Thoracic aorta (tissue), 2 donors: ENCODE measurements around the gene PMIS2. TPM values are rescaled to one million over a fixed set of nuclear protein-coding genes. Genes with fewer than 3 reads are reported as not detected.

ENCODE experiments used
- ATAC-seq: fragments of 150-250 bp; one replicate; pipeline ENCODE4 v1.8.0; 2017; ENCODE audit warnings: low read depth; ENCODE audit not compliant: insufficient number of reproducible peaks, low FRiP score
- DNase-seq: peaks from one replicate; pipeline ENCODE4 v3.0.0-alpha.2; 2020; ENCODE audit warnings: low spot score
- H3K27ac ChIP-seq, 2 donors: fragments of 200-600 bp; sonication (generic); 1 replicate in 1 of 2; 2 replicates in 1 of 2; pipeline ENCODE4 v1.5.1; 2016; ENCODE audit warnings: mild to moderate bottlenecking in 2 of 2, moderate library complexity in 2 of 2
- H3K27me3 ChIP-seq: fragments of 200-600 bp; sonication (generic); replicated peaks from 2 replicates; pipeline ENCODE4 v1.6.0; 2016; ENCODE audit warnings: mild to moderate bottlenecking; ENCODE audit not compliant: insufficient read depth
- H3K36me3 ChIP-seq: fragments of 200-600 bp; sonication (generic); one replicate; pipeline ENCODE4 v1.5.1; 2016
- H3K4me1 ChIP-seq, 2 donors: fragments of 200-600 bp; sonication (generic); 1 replicate in 1 of 2; 2 replicates in 1 of 2; pipeline versions ENCODE4 v1.5.1 to v1.6.0; 2016; ENCODE audit warnings: low read depth in 2 of 2, mild to moderate bottlenecking in 1 of 2; ENCODE audit not compliant: control insufficient read depth in 1 of 2
- H3K4me3 ChIP-seq: fragments of 200-600 bp; sonication (generic); 2 replicates; pipeline ENCODE4 v1.5.1; 2016; ENCODE audit warnings: mild to moderate bottlenecking
- H3K9me3 ChIP-seq: fragments of 200-600 bp; sonication (generic); 2 replicates; pipeline ENCODE4 v1.5.1; 2016
- total RNA-seq, 2 donors: library from RNA; depleted of rRNA; stranded (reverse); fragments of >200 nt; gene quantifications; one replicate each; pipeline versions ENCODE4 v1.1.0 to v1.2.3, GENCODE V29; 2016
- TF ChIP-seq, protein P1 (sequence below): fragments of 200-600 bp; sonication (generic); IDR thresholded peaks from one replicate; pipeline ENCODE4 v1.5.1; 2019; ENCODE audit warnings: antibody characterized with exemption

PMIS2 gene
- total RNA-seq, 2 donors from 2014 or later: not detected

DNA sequence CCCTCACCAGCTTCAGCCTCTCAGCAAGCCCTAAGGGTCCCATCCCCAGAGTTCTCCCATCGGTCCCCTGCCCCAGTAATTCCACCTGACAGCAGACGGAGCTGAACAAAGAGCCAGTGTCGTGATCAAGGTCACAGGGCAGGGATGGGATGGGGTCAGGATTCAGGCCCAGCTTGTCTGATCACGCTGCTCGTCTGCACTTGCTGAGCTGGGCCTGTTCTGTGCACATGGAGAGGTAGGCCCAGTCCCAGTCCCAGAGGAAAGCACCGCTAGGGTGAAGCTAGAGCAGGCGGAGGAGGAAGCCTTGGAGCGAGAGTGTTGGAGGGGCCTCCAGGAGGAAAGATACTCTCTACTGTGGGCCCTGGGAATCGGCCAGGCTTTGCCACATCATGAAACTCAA is 35.7 kb downstream of the PMIS2 start:
- Histone ChIP-seq H3K36me3 (no peaks in the 10 kb centered on the region), H3K4me1 (no peaks in the 10 kb centered on the region), H3K4me3 (no peak overlapping the region), H3K27ac (no peak overlapping the region), H3K9me3 (no peaks in the 10 kb centered on the region), H3K27me3 (no peaks in the 10 kb centered on the region)
- TF ChIP-seq, protein P1, sequence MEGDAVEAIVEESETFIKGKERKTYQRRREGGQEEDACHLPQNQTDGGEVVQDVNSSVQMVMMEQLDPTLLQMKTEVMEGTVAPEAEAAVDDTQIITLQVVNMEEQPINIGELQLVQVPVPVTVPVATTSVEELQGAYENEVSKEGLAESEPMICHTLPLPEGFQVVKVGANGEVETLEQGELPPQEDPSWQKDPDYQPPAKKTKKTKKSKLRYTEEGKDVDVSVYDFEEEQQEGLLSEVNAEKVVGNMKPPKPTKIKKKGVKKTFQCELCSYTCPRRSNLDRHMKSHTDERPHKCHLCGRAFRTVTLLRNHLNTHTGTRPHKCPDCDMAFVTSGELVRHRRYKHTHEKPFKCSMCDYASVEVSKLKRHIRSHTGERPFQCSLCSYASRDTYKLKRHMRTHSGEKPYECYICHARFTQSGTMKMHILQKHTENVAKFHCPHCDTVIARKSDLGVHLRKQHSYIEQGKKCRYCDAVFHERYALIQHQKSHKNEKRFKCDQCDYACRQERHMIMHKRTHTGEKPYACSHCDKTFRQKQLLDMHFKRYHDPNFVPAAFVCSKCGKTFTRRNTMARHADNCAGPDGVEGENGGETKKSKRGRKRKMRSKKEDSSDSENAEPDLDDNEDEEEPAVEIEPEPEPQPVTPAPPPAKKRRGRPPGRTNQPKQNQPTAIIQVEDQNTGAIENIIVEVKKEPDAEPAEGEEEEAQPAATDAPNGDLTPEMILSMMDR: no peak
- ATAC-seq (no peak), DNase-seq (no peak)

DNA sequence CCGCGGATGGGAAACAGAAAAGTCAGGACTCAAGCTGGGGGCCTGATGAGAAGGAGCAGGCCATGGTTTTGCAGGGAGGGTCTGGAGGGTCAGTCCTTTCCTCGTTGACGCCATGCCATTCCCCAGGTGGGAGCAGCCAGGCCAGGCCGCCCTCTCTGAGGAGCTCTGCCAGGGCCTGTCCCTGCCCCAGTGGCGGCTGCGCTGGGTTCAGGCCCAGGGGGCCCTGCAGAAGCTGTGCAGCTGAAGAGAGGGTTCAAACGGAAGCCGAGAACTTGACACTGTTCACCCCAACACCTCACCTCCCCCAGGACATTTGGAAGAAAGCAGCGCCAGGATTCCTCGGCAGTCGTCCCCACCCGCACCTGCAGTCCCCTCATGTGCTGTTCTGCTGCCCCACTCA is 36.8 kb downstream of the PMIS2 start:
- Histone ChIP-seq H3K27ac (no peak overlapping the region), H3K9me3 (no peaks in the 10 kb centered on the region), H3K27me3 (no peaks in the 10 kb centered on the region), H3K4me3 (no peak overlapping the region), H3K4me1 (no peaks in the 10 kb centered on the region), H3K36me3 (no peaks in the 10 kb centered on the region)
- ATAC-seq (no peak), DNase-seq (no peak)
- TF ChIP-seq, protein P1: no peak

DNA sequence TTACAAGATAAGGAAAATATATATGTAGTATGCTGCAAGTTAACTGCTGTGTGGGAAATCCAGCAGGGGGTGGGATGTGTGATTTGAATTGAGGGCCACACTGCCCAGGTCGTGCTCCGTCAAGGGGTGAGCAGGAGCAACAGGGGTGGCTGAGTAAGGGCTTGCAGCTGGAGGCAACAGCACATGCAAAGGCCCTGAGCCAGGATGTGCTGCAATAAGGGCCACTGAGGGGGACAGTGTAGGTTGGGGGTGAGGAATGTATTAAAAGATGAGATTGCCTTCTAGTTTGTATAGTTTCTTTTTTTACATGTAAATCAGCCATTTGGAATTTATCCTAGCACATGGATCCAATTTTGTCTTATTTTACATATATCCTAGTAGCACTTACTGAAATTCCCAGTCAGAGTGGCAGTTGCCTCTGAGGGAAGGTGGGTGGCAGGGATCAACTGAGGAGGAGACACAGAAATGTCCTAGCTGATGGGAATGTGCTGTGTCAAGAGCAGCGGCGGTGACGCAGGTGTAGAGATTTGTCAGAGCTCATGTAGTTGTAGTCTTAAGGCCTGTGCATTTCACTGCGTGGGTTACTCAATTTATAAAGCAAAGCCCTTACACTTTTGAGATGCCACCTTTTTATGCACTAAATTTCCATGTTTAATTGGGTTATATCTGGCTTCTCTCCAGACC is 37.5 kb downstream of the PMIS2 start:
- H3K9me3 ChIP-seq: no peaks in the 10 kb centered on the region
- TF ChIP-seq, protein P1: no peak
- DNase-seq (no peak), ATAC-seq (no peak)
- no peak overlapping the region for H3K27ac ChIP-seq
- no peak overlapping the region for H3K4me3 ChIP-seq
- no peaks in the 10 kb centered on the region for H3K36me3 ChIP-seq
- H3K4me1 ChIP-seq: peaks cover 3 to 6% of the 10 kb centered on the region in 2 donors
- no peaks in the 10 kb centered on the region for H3K27me3 ChIP-seq

DNA sequence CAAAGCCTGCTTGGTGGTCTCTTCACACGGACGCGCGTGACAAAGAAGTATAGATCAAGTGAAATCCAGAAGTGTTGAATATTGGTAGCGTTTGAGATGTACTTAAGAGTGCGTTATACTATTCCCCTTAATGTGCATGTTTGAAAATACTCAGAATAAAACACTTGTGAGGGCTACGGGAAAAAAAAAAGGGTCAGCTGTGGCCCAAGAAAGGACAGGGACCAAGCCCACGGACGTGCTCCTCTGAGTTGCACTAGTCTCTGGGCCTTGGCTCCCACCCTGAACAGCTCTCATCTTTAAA is 42.2 kb downstream of the PMIS2 start:
- TF ChIP-seq, protein P1: no peak
- Histone ChIP-seq H3K4me1 (peaks cover 11 to 17% of the 10 kb centered on the region in 2 donors), H3K36me3 (peaks cover 17% of the 10 kb centered on the region), H3K4me3 (peak overlapping the region; percentile 92), H3K9me3 (no peaks in the 10 kb centered on the region), H3K27me3 (no peaks in the 10 kb centered on the region), H3K27ac (peak overlapping the region; percentile 78 to 91)
- DNase-seq (no peak), ATAC-seq (no peak)

DNA sequence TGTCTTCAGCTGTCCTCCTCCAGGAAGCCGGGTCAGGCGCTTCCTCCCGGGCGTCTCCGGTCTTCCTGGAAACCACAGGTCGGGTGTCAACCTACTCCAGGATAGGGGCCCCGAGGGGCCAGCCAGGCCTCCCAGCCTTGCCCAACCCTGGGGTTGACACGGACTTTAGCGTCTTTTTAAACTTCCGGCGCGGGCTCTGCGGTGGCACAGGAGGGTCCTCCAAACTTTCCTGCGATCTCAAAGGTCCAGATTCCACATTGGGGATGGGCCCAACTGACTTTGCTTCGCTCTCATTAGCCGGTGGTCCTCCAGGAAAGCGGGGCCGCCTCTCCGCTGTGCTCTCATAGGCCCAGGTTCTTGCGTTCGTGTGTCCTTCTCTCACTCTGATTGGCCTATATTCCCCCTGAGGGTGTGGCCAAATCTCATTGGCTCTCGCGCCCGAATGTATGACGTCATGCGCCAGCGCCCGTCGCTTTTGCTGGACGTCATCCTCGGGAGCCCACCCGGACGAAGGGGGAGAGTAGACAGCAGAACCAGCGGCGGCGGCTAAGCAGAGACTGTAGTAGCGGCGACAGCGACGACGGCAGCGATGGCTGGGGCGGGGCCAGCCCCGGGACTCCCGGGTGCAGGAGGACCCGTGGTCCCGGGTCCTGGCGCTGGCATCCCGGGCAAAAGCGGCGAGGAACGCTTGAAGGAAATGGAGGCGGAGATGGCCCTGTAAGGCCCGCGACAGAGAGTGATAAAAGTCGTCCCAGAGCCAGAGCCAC is 42.8 kb downstream of the PMIS2 start, which contains the start of gene RBM42:
Gene RBM42, plus strand, starts transcription at position 472 of the 767 bp plus-strand sequence. Its CDS starts 118 bp downstream, at position 590.
- peak; percentile 96 for DNase-seq

More for the DNA sequence above, 42.8 kb downstream of the PMIS2 start, which contains the start of gene RBM42:
- Histone ChIP-seq H3K27me3 (no peaks in the 10 kb centered on the region), H3K9me3 (no peaks in the 10 kb centered on the region), H3K4me1 (peaks cover 11 to 17% of the 10 kb centered on the region in 2 donors), H3K27ac (peak within 1 kb of the TSS; percentile 78 to 91), H3K4me3 (peak within 1 kb of the TSS; percentile 92), H3K36me3 (peaks cover 23% of the 10 kb centered on the region)
- TF ChIP-seq, protein P1: no peak
- ATAC-seq: peak; percentile 100
